Activated CD4-positive, CD25-positive, alpha-beta regulatory T cell treated with anti-CD3 and anti-CD28 coated beads, Interleukin-2, amount 50 U/mL, for 72 hours (primary cell): Measurements from ENCODE around the gene RNASE9.
"Not testable (repeated sequence)": the region's sequence is repeated elsewhere in the genome, so short reads cannot be mapped to it uniquely, and the experiment has no call there.

ENCODE experiments used
- DNase-seq: peaks from one replicate; pipeline ENCODE4 v3.0.0; 2021

The RNASE9 gene

DNA sequence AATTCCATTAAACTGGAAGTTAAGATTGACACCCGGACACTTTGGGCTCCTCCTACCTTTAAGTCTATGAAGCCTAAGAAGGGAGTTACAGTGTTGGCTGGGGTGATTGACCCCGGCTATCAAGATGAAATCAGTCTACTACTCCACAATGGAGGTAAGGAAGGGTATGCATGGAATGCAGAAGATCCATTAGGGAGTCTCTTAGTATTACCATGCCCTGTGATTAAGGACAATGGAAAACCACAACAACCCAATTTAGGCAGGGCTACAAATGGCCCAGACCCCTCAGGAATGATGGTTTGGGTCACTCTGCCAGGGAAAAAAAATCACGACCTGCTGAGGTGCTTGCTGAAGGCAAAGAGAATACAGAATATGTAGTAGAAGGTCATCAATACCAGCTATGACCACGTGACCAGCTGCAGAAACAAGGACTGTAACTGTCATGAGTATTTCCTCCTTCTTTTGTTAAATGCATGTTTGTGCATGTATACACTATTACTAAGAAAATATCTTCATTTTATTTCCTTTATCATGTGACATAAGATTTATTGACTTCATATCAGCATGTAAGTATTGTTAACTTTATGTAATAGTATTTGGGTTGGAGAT is 11.6 kb upstream of the RNASE9 start:
- not testable (repeated sequence) for DNase-seq

DNA sequence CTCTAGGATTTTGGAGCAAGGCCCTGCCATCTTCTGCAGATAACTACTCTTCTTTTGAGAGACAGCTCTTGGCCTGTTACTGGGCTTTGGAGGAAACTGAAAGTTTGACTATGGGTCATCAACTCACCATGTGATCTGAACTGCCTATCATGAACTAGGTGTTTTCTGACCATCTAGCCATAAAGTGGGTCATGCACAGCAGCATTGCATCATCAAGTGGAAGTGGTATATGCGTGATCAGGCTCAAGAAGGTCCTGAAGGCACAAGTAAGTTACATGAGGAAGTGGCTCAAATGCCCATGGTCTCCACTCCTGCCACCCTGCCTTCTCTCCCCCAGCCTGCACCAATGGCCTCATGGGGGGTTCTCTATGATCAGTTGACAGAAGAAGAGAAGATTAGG is 9.9 kb upstream of the RNASE9 start:
- DNase-seq = not testable (repeated sequence)

DNA sequence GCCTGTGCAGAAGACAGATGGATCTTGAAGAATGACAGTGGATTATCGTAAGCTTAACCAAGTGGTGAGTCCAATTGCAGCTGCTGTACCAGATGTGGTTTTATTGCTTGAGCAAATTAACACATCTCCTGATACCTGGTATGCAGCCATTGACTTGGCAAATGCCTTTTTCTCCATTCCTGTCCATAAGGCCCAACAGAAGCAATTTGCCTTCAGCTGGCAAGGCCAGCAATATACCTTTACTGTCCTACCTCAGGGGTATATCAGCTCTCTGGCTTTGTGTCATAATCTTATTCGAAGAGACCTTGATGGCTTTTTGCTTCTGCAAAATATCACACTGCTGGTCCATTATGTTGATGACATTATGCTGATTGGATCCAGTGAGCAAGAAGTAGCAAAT is 9.0 kb upstream of the RNASE9 start:
- not testable (repeated sequence) for DNase-seq

DNA sequence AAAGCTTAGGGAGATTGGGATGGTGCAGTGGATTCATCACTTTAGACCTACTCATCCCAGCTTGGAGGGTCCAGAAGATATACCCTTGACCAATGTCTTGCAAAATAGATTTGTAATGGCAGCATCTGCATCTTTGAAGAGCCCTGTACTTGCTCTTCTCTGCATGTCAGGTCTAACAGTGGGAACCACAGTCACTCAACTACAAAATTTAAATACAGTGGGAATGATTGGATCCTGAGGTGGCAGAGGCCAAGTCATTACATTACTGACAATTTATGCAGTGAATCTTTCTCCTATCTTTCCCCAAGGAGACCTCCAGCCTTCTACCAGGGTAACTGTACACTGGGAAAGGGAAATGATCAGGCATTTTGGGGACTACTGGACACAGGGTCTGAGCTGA is 8.2 kb upstream of the RNASE9 start:
- no peak for DNase-seq

DNA sequence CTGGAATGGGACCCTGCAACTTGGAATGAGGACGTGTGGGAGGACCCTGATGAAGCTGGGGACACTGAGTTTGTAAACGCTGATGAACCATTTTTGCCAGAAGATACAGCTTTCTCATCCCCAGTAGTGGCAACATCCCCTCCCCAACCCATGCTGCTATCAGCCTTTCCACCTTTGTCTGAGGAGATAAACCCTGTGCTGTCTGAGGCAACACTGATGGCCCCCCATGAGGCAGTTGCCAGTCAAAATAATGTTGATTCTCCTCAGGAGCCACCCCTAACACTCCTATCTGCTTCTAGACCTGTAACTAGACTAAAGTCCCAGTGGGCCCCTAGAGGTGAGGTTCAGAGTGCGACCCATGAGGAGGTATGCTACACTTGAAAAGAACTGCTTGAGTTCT is 7.5 kb upstream of the RNASE9 start:
- DNase-seq = no peak

DNA sequence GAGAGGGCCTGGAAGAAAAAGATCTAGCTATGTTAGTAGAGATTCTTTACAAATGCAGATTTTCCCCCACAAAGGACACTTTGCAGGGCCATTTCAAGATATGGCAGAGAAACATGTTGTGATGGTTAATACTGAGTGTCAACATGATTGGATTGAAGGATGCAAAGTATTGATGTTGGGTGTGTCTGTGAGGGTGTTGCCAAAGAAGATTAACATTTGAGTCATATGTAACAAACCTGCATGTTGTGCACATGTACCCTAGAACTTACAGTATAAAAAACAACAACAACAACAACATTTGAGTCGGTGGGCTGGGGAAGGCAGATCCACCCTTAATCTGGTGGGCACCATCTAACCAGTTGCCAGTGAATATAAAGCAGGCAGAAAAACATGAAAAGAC is 6.4 kb upstream of the RNASE9 start:
- not testable (repeated sequence) for DNase-seq

DNA sequence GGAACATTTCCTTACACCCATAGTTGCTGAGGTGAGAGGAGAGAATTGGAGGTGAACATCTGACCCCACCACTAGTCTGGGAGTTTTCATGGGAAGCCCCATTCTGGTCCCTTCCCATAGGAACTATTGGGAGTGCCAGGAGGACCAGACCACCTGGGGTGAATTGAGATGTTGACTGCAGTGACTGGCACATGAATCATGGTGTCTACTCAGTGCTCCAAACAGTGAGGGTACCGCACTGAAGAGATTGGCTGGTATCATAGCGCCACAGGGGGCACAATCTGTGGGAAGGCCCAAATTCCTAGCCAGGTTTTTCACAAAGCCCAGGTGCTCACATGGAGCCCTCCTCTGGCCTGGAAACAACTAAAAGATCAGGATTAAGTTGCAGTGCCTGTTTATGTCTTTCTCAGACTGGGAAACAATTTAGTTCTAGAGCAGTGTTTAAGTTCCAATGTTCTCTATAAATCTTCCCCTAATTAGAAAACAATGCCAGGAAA is 3.7 kb upstream of the RNASE9 start:
- DNase-seq = no peak

DNA sequence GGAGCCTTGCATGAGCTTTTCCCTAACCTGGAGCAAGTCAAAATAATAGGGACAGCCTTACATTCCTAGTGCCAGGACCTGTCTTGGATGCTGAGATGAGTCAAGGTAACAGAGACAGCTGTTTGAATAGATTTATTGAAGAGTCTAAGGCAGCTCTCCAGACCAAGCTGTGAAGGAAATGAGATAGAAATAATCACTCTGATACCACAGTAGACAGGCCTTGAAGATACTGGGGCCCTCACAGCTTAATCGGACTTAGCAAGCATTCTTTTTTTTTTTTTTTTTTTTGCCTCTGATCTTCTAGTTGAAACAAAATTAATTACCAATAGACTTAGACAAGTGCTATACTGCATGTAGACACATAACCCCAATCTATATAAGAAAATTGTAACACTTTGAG is 3.1 kb upstream of the RNASE9 start:
- DNase-seq = no peak

DNA sequence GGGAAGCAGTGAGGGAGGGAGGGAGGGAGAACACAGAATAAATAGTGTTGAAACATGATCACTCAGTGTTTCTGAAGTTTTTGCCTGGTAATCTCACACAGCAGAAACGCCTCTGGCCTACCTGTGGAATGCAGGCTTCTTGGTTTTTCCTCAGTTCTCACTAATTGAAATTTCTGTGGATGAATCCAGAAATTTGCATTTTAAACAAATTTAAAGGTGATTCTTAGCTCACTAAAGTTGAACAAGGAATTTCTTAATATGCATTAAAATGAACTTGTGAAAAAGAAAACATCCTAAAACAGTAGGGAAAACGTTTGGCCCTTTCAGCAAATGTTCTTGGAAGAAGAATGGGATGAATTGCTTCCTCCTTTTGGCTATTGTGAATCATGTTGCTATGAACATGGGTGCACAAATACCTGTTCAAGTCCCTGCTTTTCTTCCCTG is 1.4 kb downstream of the RNASE9 start:
- DNase-seq = no peak

DNA sequence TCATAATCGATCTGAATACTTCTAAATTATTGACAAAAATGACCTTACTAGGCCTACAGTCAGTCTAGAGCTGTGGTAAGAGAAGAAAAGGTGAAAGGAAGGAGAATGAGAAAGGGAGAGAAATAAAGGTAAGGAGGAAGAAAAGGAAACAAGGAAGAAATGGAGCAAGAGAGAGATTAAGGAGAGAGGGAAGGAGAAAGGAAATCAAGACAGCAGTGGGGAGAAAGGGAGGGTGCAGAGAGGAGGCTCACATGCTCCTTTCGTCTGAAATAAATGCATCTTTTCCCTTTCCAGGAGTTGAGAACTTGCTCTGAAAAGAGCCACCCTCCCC is 3.7 kb downstream of the RNASE9 start:
- no peak for DNase-seq

DNA sequence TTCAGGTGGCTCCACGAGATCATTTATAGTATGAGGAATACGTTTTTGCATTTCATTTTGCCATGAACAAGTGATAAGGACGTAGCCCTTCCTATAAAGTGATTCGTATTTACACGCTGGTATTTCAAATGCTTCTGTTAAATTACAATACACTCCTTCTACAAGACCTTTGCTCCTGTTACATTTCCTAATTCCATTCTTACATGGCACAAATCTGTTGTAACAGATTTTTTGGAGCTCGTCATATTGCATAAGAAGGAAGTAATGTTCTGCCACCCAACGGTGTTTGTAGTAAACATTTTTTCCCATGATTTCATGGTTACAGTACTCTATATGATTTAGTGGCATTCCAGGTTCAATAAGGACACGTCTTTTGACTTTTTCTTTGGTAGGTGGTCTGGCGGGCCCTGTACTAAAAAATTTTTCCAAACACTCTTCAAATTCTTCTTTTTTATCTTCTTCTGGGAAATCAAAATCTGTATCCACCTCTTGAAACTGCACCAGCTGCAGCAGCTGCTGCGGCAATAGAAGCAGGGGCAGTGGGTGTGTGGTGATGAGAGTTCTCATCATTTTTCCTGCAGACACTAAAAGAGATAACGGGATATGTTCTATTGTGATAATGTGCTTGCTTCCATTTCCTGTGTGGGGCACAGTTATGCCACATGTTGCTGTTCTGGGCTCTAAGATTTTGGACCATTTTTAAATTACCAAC is 4.2 kb downstream of the RNASE9 start:
- no peak for DNase-seq

DNA sequence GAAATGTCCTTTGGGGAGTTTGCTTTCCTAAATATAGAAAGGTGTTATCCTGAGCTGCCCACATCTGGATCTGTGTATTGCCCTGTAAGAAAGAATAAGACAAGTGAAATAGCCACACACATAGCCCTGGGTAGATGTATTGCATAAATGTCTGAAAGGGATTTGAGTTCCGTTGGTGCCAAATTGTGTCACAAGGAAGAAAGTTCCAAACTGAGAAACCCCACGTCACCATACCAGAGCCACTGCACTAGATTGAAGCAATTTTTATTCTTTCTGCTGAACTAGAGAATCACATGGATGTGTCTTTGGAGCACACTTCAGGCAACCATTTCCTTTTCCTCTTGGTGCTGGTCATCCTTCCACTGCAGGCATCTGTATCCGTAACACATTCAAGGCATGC is 5.0 kb downstream of the RNASE9 start:
- DNase-seq = no peak

DNA sequence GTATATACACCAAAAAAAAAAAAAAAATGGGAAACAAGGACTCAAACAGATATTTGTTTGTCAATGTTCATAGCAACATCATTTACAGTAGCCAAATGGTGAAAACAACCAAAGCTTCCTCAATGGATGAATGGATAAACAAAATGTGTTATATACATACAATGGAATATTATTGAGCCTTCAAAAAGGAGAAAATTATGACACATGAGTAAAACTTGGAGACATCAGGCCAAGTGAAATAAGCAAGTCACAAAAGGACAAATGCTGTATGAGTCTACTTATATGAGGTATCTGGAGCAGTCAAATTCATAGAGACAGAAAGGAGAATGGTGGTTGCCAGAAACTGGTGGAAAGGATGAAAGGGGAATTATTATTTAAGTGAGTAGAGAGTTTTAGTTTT is 7.8 kb downstream of the RNASE9 start:
- DNase-seq = no peak

DNA sequence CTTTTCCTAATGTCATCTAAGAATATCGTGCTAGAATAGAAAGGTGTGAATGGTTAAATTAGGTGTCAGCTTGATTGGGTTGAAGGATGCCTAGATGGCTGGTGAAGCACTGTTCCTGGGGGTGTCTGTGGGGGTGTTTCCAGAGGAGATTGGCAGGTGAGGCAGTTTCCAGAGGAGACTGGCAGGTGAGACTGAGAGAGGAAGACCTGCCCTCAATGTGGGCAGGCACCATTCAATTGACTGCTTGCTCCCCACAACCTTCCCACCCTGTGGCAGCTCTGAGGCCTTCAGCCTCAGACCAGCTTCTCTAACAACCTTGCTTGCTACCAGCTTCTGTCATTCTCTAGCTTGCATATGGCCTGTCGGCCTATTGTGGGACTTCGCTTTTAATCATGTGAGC is 9.2 kb downstream of the RNASE9 start:
- no peak for DNase-seq

DNA sequence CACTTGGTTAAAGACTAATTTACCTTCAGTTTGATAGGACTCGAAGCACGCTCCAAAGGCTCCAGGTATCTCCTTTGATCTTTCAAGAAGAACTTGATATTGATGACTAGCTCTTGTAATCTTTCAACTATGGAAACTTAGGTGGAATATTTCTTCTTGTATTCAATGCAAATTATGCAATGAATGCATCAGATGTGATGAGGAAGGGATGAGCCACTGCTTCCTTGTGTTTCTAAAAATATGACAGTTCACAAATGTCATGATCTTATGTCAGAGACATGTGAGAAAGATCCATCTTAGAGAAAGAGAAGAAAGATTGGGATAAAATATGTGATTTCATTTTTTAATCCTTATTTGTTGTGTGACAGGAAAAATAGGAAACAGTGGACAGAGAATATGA is 9.9 kb downstream of the RNASE9 start:
- no peak for DNase-seq

DNA sequence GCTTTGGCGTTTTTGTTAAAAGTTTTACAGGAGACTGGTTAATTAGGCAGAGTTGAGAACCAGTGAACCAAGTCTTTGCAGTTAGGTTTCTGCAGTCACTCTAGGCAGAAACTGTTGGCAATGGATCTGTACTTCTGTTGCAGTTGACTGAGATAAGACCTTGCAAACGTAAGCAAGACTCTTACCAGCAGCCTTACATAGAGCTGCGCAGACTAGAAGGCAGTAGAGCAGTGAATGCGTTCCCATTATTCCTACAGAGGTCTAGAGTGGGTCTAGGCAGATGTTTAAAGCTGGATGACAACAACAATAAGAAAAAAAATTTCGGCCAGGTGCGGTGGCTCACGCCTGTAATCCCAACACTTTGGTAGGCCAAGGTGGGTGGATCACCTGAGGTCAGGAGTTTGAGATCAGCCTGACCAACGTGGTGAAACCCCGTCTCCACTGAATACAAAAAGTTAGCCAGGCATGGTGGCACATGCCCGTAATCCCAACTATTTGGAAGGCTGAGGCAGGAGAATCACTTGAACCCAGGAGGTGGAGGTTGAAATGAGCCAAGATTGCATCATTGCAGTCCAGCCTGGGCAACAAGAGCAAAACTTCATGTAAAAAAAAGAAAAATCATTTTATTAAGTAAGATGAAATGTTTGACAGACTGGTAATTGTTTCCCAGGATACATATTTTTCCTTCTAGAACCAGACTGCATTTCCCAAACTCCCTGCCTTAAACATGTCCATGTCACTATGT is 12.3 kb downstream of the RNASE9 start:
- no peak for DNase-seq

DNA sequence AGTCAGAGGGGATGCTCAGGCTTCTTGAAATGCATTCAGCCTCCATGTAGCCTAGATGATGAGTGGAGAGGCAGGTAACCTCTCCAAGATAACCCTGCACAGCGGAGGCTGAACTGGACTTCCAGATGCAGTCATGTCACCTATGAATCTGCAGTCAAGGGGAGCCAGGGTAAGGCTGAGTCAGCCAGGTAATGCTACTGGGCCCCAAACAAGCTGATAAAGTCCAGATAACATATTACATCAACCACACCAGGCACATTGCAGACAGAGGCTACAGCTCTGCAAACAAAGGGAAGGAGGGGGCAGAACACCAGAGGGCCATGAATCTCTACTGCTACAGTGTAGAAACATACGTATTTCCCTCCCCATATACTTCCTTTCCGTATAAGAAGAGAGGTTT is 14.0 kb downstream of the RNASE9 start:
- no peak for DNase-seq

DNA sequence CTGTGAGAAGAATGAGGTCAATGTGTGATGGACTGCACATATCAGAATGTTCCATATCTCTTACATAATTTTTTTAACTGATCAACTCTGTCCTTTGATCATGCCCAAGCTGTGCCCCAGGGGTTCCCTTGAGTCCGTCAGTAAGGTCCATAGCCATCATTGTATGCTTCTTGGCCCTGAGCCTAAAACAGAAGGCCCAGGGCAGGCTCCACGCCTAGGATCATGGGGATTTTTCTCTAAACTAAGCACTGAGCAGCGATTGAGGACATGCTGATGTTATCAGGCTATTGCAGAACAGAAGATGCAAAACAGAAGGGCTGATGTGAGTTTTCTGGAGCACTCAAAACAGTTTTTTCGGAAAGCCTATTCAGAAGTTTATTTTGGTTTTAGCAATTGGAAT is 20.9 kb downstream of the RNASE9 start:
- DNase-seq = no peak

DNA sequence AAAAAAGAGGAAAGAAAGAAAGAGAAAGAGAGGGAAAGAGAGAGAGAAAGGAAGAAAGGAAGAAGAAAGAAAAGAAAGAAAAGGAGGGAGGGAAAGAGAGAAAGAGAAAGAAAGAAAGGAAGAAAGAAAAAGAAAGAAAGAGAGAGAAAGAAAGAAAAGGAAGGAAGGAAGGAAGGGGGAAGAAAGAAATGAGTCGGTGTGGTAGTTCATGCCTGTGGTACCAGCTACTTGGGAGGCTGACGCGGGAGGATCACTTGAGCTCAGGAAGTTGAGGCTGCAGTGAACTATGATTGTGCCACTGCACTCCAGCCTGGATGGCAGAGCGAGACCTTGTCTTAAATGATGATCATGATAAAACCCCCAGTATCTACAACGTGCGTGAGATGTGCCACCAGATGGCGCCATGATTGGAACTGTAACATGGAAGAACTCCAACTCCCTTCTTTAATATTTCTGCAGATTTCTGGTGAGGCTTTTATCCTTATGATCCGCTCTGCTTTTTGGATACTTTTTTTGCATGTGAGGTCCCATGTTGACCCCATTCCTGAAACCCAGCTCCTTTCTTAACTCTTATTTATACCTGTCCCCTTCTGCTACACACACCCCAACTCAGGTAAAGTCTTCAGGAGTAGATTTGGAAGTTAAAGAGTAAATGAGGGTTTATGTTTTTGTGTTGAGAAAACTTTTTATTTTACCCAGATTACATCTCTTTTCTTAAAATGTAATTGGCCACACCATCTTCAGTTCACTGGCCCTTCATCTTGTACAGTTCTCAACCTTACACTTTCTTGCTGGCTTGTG is 29.9 kb downstream of the RNASE9 start:
- DNase-seq = peak; percentile 59

DNA sequence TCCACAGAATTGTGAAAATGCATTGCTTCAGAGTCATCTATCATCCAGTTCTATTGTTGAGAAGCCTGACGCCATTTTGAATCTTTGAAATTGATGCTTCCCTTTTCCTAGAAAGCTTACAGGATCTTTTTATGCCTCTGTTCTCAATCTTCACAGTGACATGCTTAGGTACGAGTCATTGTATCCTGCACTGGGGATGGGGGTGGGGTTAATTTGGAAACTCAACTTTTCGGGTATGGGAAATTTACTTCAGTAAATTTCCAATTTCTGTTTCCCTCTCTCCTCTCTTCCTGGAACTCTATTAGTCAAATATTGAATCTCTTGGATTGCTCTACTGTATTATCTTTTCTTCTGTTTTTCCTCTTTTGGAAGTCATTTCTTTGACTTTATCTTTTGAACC is 31.0 kb downstream of the RNASE9 start:
- DNase-seq = no peak

DNA sequence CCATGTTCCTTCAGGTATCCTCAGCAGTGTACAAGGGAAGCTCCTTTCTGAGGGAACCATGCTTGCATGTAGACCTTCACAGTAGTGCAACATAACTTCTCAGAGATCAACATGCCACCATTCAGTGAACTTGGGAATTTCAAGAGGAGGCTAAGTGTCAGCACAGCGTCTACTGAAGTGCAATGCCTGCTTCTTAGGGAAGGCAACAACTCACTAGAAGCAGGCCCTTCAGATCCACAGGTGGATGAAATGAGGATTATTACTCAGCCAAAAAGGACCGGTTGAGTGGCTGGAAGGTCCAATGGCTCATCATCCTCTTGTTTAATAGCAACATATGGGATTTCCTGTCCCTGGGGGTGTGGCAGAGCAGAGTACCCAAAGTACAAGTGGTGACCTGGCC is 36.8 kb downstream of the RNASE9 start:
- no peak for DNase-seq

DNA sequence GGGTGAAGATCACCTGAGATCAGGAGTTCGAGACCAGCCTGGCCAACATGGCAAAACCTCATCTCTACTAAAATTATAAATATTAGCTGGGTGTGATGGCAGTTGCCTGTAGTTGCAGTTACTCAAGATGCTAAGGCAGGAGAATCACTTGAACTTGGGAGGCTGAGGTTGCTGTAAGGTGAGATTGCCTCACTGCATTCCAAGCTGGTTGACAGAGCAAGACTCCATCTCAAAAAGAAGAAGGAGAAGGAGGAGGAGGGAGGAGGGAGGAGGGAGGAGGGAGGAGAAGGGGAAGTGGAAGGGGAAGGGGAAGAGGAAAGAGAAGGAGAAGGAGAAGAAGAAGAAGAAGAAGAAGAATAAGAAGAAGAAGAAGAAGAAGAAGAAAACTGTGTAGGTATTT is 38.5 kb downstream of the RNASE9 start:
- no peak for DNase-seq

DNA sequence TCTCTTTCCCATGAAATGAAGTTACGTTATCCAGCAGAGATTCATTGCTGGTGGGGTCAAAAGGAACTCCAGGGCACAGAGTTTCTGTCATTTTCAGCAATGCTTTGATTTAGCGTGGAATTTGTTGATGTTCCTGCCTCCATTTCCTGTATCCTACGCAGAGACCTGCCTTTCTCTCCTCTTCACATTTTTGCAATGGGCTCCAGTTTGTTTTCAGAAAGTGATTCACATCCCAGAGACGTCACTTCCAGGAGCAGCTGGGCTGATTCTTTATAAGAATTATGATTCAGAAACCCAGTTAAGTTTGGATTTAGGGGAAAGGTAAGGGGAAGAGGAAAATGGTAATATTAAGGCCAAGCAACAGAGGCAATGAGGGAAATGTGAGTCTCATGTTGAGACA is 43.9 kb downstream of the RNASE9 start:
- no peak for DNase-seq
